Right lobe of liver (tissue), 6 donors: ENCODE results near the gene PKM. TPM values are rescaled to one million over a fixed set of nuclear protein-coding genes. Genes with fewer than 3 reads are reported as not detected.

Experiments
- ATAC-seq, 4 donors: fragments of 200-7000 bp; cut with Tn5 transposase; one replicate each; pipeline ENCODE4 v1.9.1; 2020; ENCODE audit warnings: mild to moderate bottlenecking in 4 of 4, moderate library complexity in 4 of 4
- DNase-seq, 3 donors: peaks; one replicate each; pipeline ENCODE4 v3.0.0-alpha.2; 2020
- H3K27ac ChIP-seq, 3 donors: fragments of 200-600 bp; one replicate each; pipeline ENCODE4 v1.8.0; 2022
- H3K27me3 ChIP-seq, 2 donors: fragments of 200-600 bp; one replicate each; pipeline ENCODE4 v1.8.0; 2022
- H3K36me3 ChIP-seq, 4 donors: fragments of 200-600 bp; sonication (generic) in 1 of 4; one replicate each; pipeline versions ENCODE4 v1.5.1 to v1.8.0; 2017 to 2022; ENCODE audit warnings: control low read depth in 1 of 4
- H3K4me1 ChIP-seq, 4 donors: fragments of 200-600 bp; sonication (generic) in 1 of 4; one replicate each; pipeline versions ENCODE4 v1.5.1 to v1.8.0; 2017 to 2022; ENCODE audit warnings: control low read depth in 1 of 4
- H3K4me3 ChIP-seq, 3 donors: fragments of 200-600 bp; one replicate each; pipeline ENCODE4 v1.8.0; 2022
- H3K9me3 ChIP-seq, 4 donors: fragments of 200-600 bp; sonication (generic) in 1 of 4; one replicate each; pipeline versions ENCODE4 v1.5.1 to v1.8.0; 2017 to 2022; ENCODE audit warnings: control low read depth in 1 of 4
- POLR2A ChIP-seq: fragments of 450-650 bp; IDR thresholded peaks from one replicate; pipeline ENCODE4 v1.6.1; 2017; ENCODE audit warnings: antibody characterized with exemption, mild to moderate bottlenecking
- WGBS: methylation state at CpG from one replicate; pipeline ENCODE4 v1.1.6; 2018; ENCODE audit warnings: low coverage, low lambda C conversion rate; ENCODE audit not compliant: insufficient coverage; ENCODE audit errors: missing lambda C conversion rate; 5-methylcytosine and 5-hydroxymethylcytosine counted together
- intact Hi-C, 2 donors: fragments of 100-400 bp; cut with DNase I; formaldehyde crosslinking; loops; one replicate each; pipeline versions ENCODE4 v1.11.2 to v1.14.1; 2022
- total RNA-seq, 6 experiments: library from RNA; depleted of rRNA in 2 of 6; stranded (reverse); fragments of >200 nt in 2 of 6; fragmentation: NEBNext Ultra II Directional in 3 of 6; extraction: Animal tissue kit (Norgen Biotek cat#: 25700) in 3 of 6; gene quantifications; one replicate each; pipeline versions ENCODE4 v1.1.0 to v1.2.4, GENCODE V29; 2016 to 2023
- TF ChIP-seq, protein P1 (sequence below), 4 donors: fragments of 200-600 bp in 3 of 4; fragments of 450-650 bp in 1 of 4; IDR thresholded peaks; one replicate each; pipeline versions ENCODE4 v1.5.1 to v1.8.0; 2016 to 2022; ENCODE audit warnings: antibody characterized with exemption in 4 of 4, mild to moderate bottlenecking in 2 of 4
- donor health status: DM: no; HTN: yes; CAD: no.
- donor health status: DM: no; HTN: no; CAD: no.
- donor health status: DM: no; HTN: no; CAD: no.
- donor health status: DM: no; HTN: yes; CAD: no.
- donor health status: DM: no; HTN: yes; CAD: no.

Gene PKM
- total RNA-seq, 6 experiments from 2014 or later: 18.4 to 106 (median 27.2) TPM

GRCh38 chr15:72167445-72167844, 63.5 kb downstream of the PKM start:
- WGBS: 80% methylated on average over 1 of the region's 6 CpGs
- ATAC-seq (no peak), DNase-seq (no peak)
- Histone ChIP-seq H3K27me3 (no peaks in the 10 kb centered on the region), H3K27ac (no peak overlapping the region), H3K4me1 (no peaks in the 10 kb centered on the region), H3K9me3 (no peaks in the 10 kb centered on the region), H3K36me3 (no peaks in the 10 kb centered on the region), H3K4me3 (no peak overlapping the region)
- TF ChIP-seq, protein P1, sequence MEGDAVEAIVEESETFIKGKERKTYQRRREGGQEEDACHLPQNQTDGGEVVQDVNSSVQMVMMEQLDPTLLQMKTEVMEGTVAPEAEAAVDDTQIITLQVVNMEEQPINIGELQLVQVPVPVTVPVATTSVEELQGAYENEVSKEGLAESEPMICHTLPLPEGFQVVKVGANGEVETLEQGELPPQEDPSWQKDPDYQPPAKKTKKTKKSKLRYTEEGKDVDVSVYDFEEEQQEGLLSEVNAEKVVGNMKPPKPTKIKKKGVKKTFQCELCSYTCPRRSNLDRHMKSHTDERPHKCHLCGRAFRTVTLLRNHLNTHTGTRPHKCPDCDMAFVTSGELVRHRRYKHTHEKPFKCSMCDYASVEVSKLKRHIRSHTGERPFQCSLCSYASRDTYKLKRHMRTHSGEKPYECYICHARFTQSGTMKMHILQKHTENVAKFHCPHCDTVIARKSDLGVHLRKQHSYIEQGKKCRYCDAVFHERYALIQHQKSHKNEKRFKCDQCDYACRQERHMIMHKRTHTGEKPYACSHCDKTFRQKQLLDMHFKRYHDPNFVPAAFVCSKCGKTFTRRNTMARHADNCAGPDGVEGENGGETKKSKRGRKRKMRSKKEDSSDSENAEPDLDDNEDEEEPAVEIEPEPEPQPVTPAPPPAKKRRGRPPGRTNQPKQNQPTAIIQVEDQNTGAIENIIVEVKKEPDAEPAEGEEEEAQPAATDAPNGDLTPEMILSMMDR (IDR thresholded peaks at IDR 0.05): no peak
- TF ChIP-seq POLR2A: no peak
- intact Hi-C loops: no loop called here

GRCh38 chr15:72166716-72167417, 64.1 kb downstream of the PKM start:
- H3K9me3 ChIP-seq: no peaks in the 10 kb centered on the region
- H3K4me1 ChIP-seq: no peaks in the 10 kb centered on the region
- TF ChIP-seq POLR2A: no peak
- TF ChIP-seq, protein P1 (IDR thresholded peaks at IDR 0.05): no peak
- WGBS: 80% methylated on average over 2 of the region's 5 CpGs
- DNase-seq (no peak), ATAC-seq (no peak)
- no peaks in the 10 kb centered on the region for H3K27me3 ChIP-seq
- H3K36me3 ChIP-seq: no peaks in the 10 kb centered on the region
- no peak overlapping the region for H3K4me3 ChIP-seq
- intact Hi-C loops: no loop called here
- H3K27ac ChIP-seq: no peak overlapping the region

GRCh38 chr15:72163719-72164118, 67.3 kb downstream of the PKM start:
- DNase-seq (no peak), ATAC-seq (no peak)
- Histone ChIP-seq H3K27ac (no peak overlapping the region), H3K4me1 (no peaks in the 10 kb centered on the region), H3K27me3 (no peaks in the 10 kb centered on the region), H3K4me3 (no peak overlapping the region), H3K9me3 (no peaks in the 10 kb centered on the region), H3K36me3 (no peaks in the 10 kb centered on the region)
- TF ChIP-seq POLR2A: no peak
- TF ChIP-seq, protein P1 (IDR thresholded peaks at IDR 0.05): no peak
- intact Hi-C loops: no loop called here
- no CpG with 5 or more reads among the region's 4 CpGs for WGBS

- Histone ChIP-seq H3K4me1 (no peaks in the 10 kb centered on the region), H3K9me3 (no peaks in the 10 kb centered on the region), H3K4me3 (no peak overlapping the region), H3K27me3 (no peaks in the 10 kb centered on the region), H3K36me3 (no peaks in the 10 kb centered on the region), H3K27ac (no peak overlapping the region)
- ATAC-seq: no peak
- DNase-seq: no peak
- intact Hi-C loops: no loop called here
- TF ChIP-seq, protein P1 (IDR thresholded peaks at IDR 0.05): no peak
- no peak for TF ChIP-seq POLR2A
- WGBS: 86% methylated on average over 1 of the region's 5 CpGs
Measured at GRCh38 chr15:72162569-72162968, 68.4 kb downstream of the PKM start.
